ENCODE measurements around the gene FAS. TPM values are rescaled to one million over a fixed set of nuclear protein-coding genes. Genes with fewer than 3 reads are reported as not detected.

The FAS gene
- total RNA-seq, 1 donor from 2014 or later = 22.5 TPM

Other genes starting within 250 kb of the FAS start
- not detected in 2 replicates for gene LIPN, start 230.8 kb upstream of the FAS start, total RNA-seq
- not detected in 2 replicates for gene LIPM, start 188.1 kb upstream of the FAS start, total RNA-seq
- not detected in 2 replicates for gene ANKRD22, start 139.0 kb upstream of the FAS start, total RNA-seq
- 44.2 and 47.2 TPM in 2 replicates for gene STAMBPL1, start 110.6 kb upstream of the FAS start, total RNA-seq
- gene ACTA2, start 38.0 kb upstream of the FAS start, total RNA-seq = 11.3 and 11.9 TPM in 2 replicates
- not detected in 2 replicates for gene CH25H, start 216.5 kb downstream of the FAS start, total RNA-seq